ENCODE results near the gene HOXB2.
A peak's percentile ranks its signal among the peaks of the same experiment; 100 is the strongest.

The HOXB2 gene

DNA sequence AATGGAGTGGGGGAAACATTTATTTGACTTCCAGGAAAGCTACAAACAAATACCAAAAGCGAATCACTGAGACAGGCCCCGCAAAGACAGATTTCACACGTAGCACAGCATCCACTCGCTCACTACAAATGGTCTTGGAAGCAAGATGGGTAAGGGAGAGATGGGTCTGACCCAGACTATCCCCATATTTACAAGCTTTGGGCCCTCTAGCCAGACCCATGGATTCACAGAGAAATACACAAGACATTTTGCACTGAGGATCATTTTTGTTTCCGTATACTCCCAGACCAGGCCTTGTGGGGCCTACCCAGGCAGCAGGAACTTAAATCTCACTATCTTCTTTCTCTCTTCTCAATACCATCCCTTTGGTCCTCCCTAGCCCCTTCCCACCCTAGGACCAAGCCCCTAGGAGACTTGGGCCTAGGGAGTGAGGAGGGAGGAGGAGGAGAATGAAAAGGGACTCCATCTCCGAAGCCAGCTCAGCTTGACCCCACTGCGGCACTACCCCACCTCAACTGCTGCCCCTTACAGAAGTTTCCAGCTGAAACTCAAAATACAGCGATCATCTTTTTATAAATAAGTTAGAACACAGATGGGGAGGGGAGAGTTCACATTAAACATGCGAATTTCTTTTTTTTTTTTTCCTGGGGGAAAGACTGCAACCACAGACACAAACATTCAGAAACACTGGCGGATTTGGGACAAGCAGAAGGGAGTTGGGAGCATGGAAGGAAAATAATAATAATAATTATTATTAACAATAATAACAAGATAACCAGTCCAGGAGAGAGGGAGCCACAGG is 46.5 kb upstream of the HOXB2 start:
- H3K36me3 ChIP-seq (ENCODE audit: control insufficient read depth, insufficient read depth, low read length), result no peaks in the 10 kb centered on the region
- H3K4me3 ChIP-seq (ENCODE audit: low read length), result no peak overlapping the region
- no peak overlapping the region for H3K27ac ChIP-seq (ENCODE audit: low read depth, low read length)
- peaks cover 2% of the 10 kb centered on the region for H3K4me1 ChIP-seq (ENCODE audit: control insufficient read depth, low read depth, low read length)
- no peak overlapping the region for H3K23ac ChIP-seq (ENCODE audit: low read length)
- DNase-seq, result no peak
- no peak overlapping the region for H4K8ac ChIP-seq (ENCODE audit: low read depth, low read length)
- no peak overlapping the region for H2BK15ac ChIP-seq (replicated peaks; ENCODE audit: low read depth)
- no CpG with 5 or more reads among the region's 10 CpGs for WGBS (ENCODE audit: extremely low coverage, insufficient coverage, low lambda C conversion rate)
- H3K27me3 ChIP-seq (ENCODE audit: insufficient read depth, low read length, poor library complexity), result peaks cover 91% of the 10 kb centered on the region
- H3K4ac ChIP-seq (ENCODE audit: low read depth, low read length), result no peak overlapping the region
- no peak overlapping the region for H3K4me2 ChIP-seq (ENCODE audit: low read length)
- H3K56ac ChIP-seq (ENCODE audit: low read length), result no peak overlapping the region
- no peaks in the 10 kb centered on the region for H3K79me2 ChIP-seq (ENCODE audit: control insufficient read depth, insufficient read depth, low read length)
- no peaks in the 10 kb centered on the region for H3K79me1 ChIP-seq (ENCODE audit: low read length)
- no peak overlapping the region for H2BK120ac ChIP-seq (ENCODE audit: low read depth, low read length)
- H2BK5ac ChIP-seq (ENCODE audit: low read length), result no peak overlapping the region
- no peak overlapping the region for H2AK5ac ChIP-seq (ENCODE audit: low read length)
- H3K18ac ChIP-seq (ENCODE audit: low read length), result no peak overlapping the region
- H4K5ac ChIP-seq (ENCODE audit: low read length), result no peak overlapping the region
- H3K9ac ChIP-seq (ENCODE audit: low read length), result no peak overlapping the region

GRCh38 chr17:48590607-48591161 is 45.8 kb upstream of the HOXB2 start:
- Histone ChIP-seq H3K27ac (ENCODE audit: low read depth, low read length) (no peak overlapping the region), H3K4ac (ENCODE audit: low read depth, low read length) (no peak overlapping the region), H3K27me3 (ENCODE audit: insufficient read depth, low read length, poor library complexity) (peaks cover 91% of the 10 kb centered on the region), H3K4me1 (ENCODE audit: control insufficient read depth, low read depth, low read length) (peaks cover 2% of the 10 kb centered on the region), H3K18ac (ENCODE audit: low read length) (no peak overlapping the region), H4K5ac (ENCODE audit: low read length) (no peak overlapping the region), H3K4me3 (ENCODE audit: low read length) (no peak overlapping the region), H2BK15ac (replicated peaks; ENCODE audit: low read depth) (no peak overlapping the region), H3K23ac (ENCODE audit: low read length) (no peak overlapping the region), H3K79me1 (ENCODE audit: low read length) (no peaks in the 10 kb centered on the region), H3K79me2 (ENCODE audit: control insufficient read depth, insufficient read depth, low read length) (no peaks in the 10 kb centered on the region), H4K8ac (ENCODE audit: low read depth, low read length) (no peak overlapping the region), H3K4me2 (ENCODE audit: low read length) (no peak overlapping the region), H3K36me3 (ENCODE audit: control insufficient read depth, insufficient read depth, low read length) (no peaks in the 10 kb centered on the region), H2AK5ac (ENCODE audit: low read length) (no peak overlapping the region), H2BK120ac (ENCODE audit: low read depth, low read length) (no peak overlapping the region), H3K9ac (ENCODE audit: low read length) (no peak overlapping the region), H3K56ac (ENCODE audit: low read length) (no peak overlapping the region), H2BK5ac (ENCODE audit: low read length) (no peak overlapping the region)
- DNase-seq, result no peak

GRCh38 chr17:48589831-48590606 is 45.1 kb upstream of the HOXB2 start, which contains the start of gene HOXB3:
Gene HOXB3 (minus strand): TSS chr17:48590241. CDS start chr17:48552474, 37,767 bp downstream.
- Histone ChIP-seq H2BK120ac (ENCODE audit: low read depth, low read length) (no peak within 1 kb of the TSS), H3K27me3 (ENCODE audit: insufficient read depth, low read length, poor library complexity) (peaks cover 90% of the 10 kb centered on the region), H3K4ac (ENCODE audit: low read depth, low read length) (no peak within 1 kb of the TSS), H3K27ac (ENCODE audit: low read depth, low read length) (no peak within 1 kb of the TSS), H4K5ac (ENCODE audit: low read length) (no peak within 1 kb of the TSS), H3K79me1 (ENCODE audit: low read length) (no peaks in the 10 kb centered on the region), H2AK5ac (ENCODE audit: low read length) (no peak within 1 kb of the TSS), H3K18ac (ENCODE audit: low read length) (no peak within 1 kb of the TSS), H3K36me3 (ENCODE audit: control insufficient read depth, insufficient read depth, low read length) (no peaks in the 10 kb centered on the region), H3K4me3 (ENCODE audit: low read length) (no peak within 1 kb of the TSS), H3K79me2 (ENCODE audit: control insufficient read depth, insufficient read depth, low read length) (no peaks in the 10 kb centered on the region), H3K4me2 (ENCODE audit: low read length) (peak within 1 kb of the TSS; percentile 5), H3K23ac (ENCODE audit: low read length) (no peak within 1 kb of the TSS), H3K56ac (ENCODE audit: low read length) (no peak within 1 kb of the TSS), H4K8ac (ENCODE audit: low read depth, low read length) (no peak within 1 kb of the TSS), H3K9ac (ENCODE audit: low read length) (no peak within 1 kb of the TSS), H2BK15ac (replicated peaks; ENCODE audit: low read depth) (no peak within 1 kb of the TSS), H3K4me1 (ENCODE audit: control insufficient read depth, low read depth, low read length) (peaks cover 2% of the 10 kb centered on the region), H2BK5ac (ENCODE audit: low read length) (no peak within 1 kb of the TSS)
- no CpG with 5 or more reads among the region's 23 CpGs for WGBS (ENCODE audit: extremely low coverage, insufficient coverage, low lambda C conversion rate)
- no peak for DNase-seq

GRCh38 chr17:48589060-48589830 is 44.3 kb upstream of the HOXB2 start:
- WGBS (ENCODE audit: extremely low coverage, insufficient coverage, low lambda C conversion rate), result no CpG with 5 or more reads among the region's 10 CpGs
- no peak overlapping the region for H4K5ac ChIP-seq (ENCODE audit: low read length)
- no peaks in the 10 kb centered on the region for H3K36me3 ChIP-seq (ENCODE audit: control insufficient read depth, insufficient read depth, low read length)
- H3K56ac ChIP-seq (ENCODE audit: low read length), result no peak overlapping the region
- no peak overlapping the region for H3K27ac ChIP-seq (ENCODE audit: low read depth, low read length)
- no peak for DNase-seq
- H2BK120ac ChIP-seq (ENCODE audit: low read depth, low read length), result no peak overlapping the region
- H2AK5ac ChIP-seq (ENCODE audit: low read length), result no peak overlapping the region
- no peak overlapping the region for H3K4me2 ChIP-seq (ENCODE audit: low read length)
- H3K18ac ChIP-seq (ENCODE audit: low read length), result no peak overlapping the region
- H3K4ac ChIP-seq (ENCODE audit: low read depth, low read length), result no peak overlapping the region
- H4K8ac ChIP-seq (ENCODE audit: low read depth, low read length), result no peak overlapping the region
- H3K23ac ChIP-seq (ENCODE audit: low read length), result no peak overlapping the region
- peaks cover 89% of the 10 kb centered on the region for H3K27me3 ChIP-seq (ENCODE audit: insufficient read depth, low read length, poor library complexity)
- H3K79me1 ChIP-seq (ENCODE audit: low read length), result no peaks in the 10 kb centered on the region
- no peak overlapping the region for H3K9ac ChIP-seq (ENCODE audit: low read length)
- H3K79me2 ChIP-seq (ENCODE audit: control insufficient read depth, insufficient read depth, low read length), result no peaks in the 10 kb centered on the region
- no peaks in the 10 kb centered on the region for H3K4me1 ChIP-seq (ENCODE audit: control insufficient read depth, low read depth, low read length)
- H3K4me3 ChIP-seq (ENCODE audit: low read length), result no peak overlapping the region
- no peak overlapping the region for H2BK5ac ChIP-seq (ENCODE audit: low read length)
- no peak overlapping the region for H2BK15ac ChIP-seq (replicated peaks; ENCODE audit: low read depth)

DNA sequence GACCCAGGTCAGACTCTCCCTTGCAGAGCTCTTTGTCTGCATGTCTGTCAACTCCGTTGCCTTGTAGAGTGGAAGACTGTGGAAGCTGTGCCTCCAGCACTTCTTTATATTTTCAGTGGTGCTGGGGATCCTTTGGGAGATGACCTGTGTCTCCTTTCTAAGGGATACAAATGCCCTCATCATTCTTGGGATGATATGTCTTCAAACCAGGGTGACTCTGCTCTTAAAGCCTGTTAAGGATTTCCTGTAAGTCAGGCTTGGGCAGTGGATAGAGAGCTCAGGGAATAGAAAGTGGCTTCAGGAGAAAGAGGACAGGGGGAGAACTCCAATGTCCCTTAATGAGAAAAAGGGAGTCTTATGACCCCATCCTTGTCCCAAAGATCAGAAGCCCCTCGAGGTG is 43.6 kb upstream of the HOXB2 start:
- Histone ChIP-seq H2BK120ac (ENCODE audit: low read depth, low read length) (no peak overlapping the region), H3K79me2 (ENCODE audit: control insufficient read depth, insufficient read depth, low read length) (no peaks in the 10 kb centered on the region), H3K27ac (ENCODE audit: low read depth, low read length) (no peak overlapping the region), H3K18ac (ENCODE audit: low read length) (no peak overlapping the region), H4K8ac (ENCODE audit: low read depth, low read length) (no peak overlapping the region), H2BK15ac (replicated peaks; ENCODE audit: low read depth) (no peak overlapping the region), H3K56ac (ENCODE audit: low read length) (no peak overlapping the region), H2BK5ac (ENCODE audit: low read length) (no peak overlapping the region), H3K9ac (ENCODE audit: low read length) (no peak overlapping the region), H3K36me3 (ENCODE audit: control insufficient read depth, insufficient read depth, low read length) (no peaks in the 10 kb centered on the region), H3K4ac (ENCODE audit: low read depth, low read length) (no peak overlapping the region), H3K27me3 (ENCODE audit: insufficient read depth, low read length, poor library complexity) (peaks cover 95% of the 10 kb centered on the region), H3K79me1 (ENCODE audit: low read length) (no peaks in the 10 kb centered on the region), H2AK5ac (ENCODE audit: low read length) (no peak overlapping the region), H4K5ac (ENCODE audit: low read length) (no peak overlapping the region), H3K4me3 (ENCODE audit: low read length) (no peak overlapping the region), H3K4me2 (ENCODE audit: low read length) (no peak overlapping the region), H3K23ac (ENCODE audit: low read length) (no peak overlapping the region), H3K4me1 (ENCODE audit: control insufficient read depth, low read depth, low read length) (no peaks in the 10 kb centered on the region)
- DNase-seq, result no peak
- WGBS (ENCODE audit: extremely low coverage, insufficient coverage, low lambda C conversion rate), result no CpG with 5 or more reads among the region's 2 CpGs
